Endothelial cell of umbilical vein (primary cell): ENCODE results near the gene C22orf42. TPM values are rescaled to one million over a fixed set of nuclear protein-coding genes. Genes with fewer than 3 reads are reported as not detected.
"Not testable (repeated sequence)": the region's sequence is repeated elsewhere in the genome, so short reads cannot be mapped to it uniquely, and the experiment has no call there.

Experiments
- BruUV-seq: library from RNA; stranded (reverse); fragments of 400-500 nt; replicated peaks from 2 replicates; lab custom pipeline; 2021; lab: Mats Ljungman, UMichigan
- CTCF ChIA-PET: fragments of 300-600, 350-600 bp; sonication (Branson Sonifier 250); formaldehyde crosslinking; loops from one replicate; lab custom pipeline; 2021; ENCODE audit warnings: antibody characterized with exemption, inconsistent platforms; lab: Charles Lee
- POLR2A ChIA-PET: fragments of 300-600, 350-600 bp; sonication (Branson Sonifier 250); formaldehyde crosslinking; loops from one replicate; lab custom pipeline; 2021; ENCODE audit warnings: antibody characterized with exemption, inconsistent platforms; lab: Charles Lee
- DNase-seq: peaks from one replicate; pipeline ENCODE4 v3.0.0-alpha.2; 2011; ENCODE audit warnings: low read depth, low spot score
- FAIRE-seq: peaks from 2 replicates; lab custom pipeline; 2011; peaks lifted over from hg19 to GRCh38; lab: Jason Lieb, UNC
- H2AFZ ChIP-seq: 2 replicates; pipeline ENCODE4 v1.6.0; 2012; ENCODE audit warnings: low read depth, low read length, control low read depth, inconsistent platforms
- H3K27ac ChIP-seq: 2 replicates; pipeline ENCODE4 v1.5.1; 2011; ENCODE audit warnings: low read depth, mild to moderate bottlenecking, control low read depth, low read length, moderate library complexity; ENCODE audit not compliant: insufficient read depth
- H3K27me3 ChIP-seq, 2 experiments: 2 replicates each; pipeline versions ENCODE4 v1.6.0 to v1.6.1; 2011; ENCODE audit warnings: low read length in 2 of 2, mixed read lengths in 1 of 2; ENCODE audit not compliant: control insufficient read depth in 2 of 2, insufficient read depth in 2 of 2
- H3K36me3 ChIP-seq, 2 experiments: 2 replicates in 1 of 2; 3 replicates in 1 of 2; pipeline ENCODE4 v1.5.1; 2011; ENCODE audit warnings: low read length in 2 of 2, mild to moderate bottlenecking in 1 of 2, moderate library complexity in 1 of 2; ENCODE audit not compliant: control insufficient read depth in 2 of 2, insufficient read depth in 2 of 2; ENCODE audit errors: extremely low read depth in 1 of 2
- H3K4me1 ChIP-seq: 3 replicates; pipeline ENCODE4 v1.5.1; 2011; ENCODE audit warnings: mild to moderate bottlenecking, low read length; ENCODE audit not compliant: control insufficient read depth, insufficient read depth; ENCODE audit errors: extremely low read depth
- H3K4me2 ChIP-seq: 2 replicates; pipeline ENCODE4 v1.6.1; 2011; ENCODE audit warnings: low read length, control low read depth, mixed read lengths; ENCODE audit not compliant: insufficient read depth
- H3K4me3 ChIP-seq, 3 experiments: fragments of 200-600 bp in 1 of 3; sonication (generic), shearing (Covaris generic) in 1 of 3; replicated peaks in 1 of 3; 2 replicates each; pipeline ENCODE4 v1.5.1; 2011 to 2016; ENCODE audit warnings: control low read depth in 3 of 3, low read length in 3 of 3, mild to moderate bottlenecking in 2 of 3, inconsistent platforms in 1 of 3, low read depth in 1 of 3, moderate library complexity in 1 of 3; ENCODE audit not compliant: insufficient read depth in 1 of 3
- H3K79me2 ChIP-seq: 2 replicates; pipeline ENCODE4 v1.6.0; 2012; ENCODE audit warnings: low read length, inconsistent platforms; ENCODE audit not compliant: control insufficient read depth, insufficient read depth
- H3K9ac ChIP-seq: replicated peaks from 2 replicates; pipeline ENCODE3; 2011; ENCODE audit warnings: low read length, control low read depth; ENCODE audit not compliant: insufficient read depth; ENCODE audit errors: extremely low read depth
- H3K9me1 ChIP-seq: replicated peaks from 3 replicates; pipeline ENCODE4 v1.6.0; 2011; ENCODE audit warnings: mild to moderate bottlenecking, low read length; ENCODE audit not compliant: control insufficient read depth, insufficient read depth; ENCODE audit errors: extremely low read depth
- H3K9me3 ChIP-seq: replicated peaks from 2 replicates; pipeline ENCODE4 v1.5.1; 2012; ENCODE audit warnings: low read length, inconsistent platforms; ENCODE audit not compliant: control insufficient read depth, insufficient read depth
- H4K20me1 ChIP-seq: replicated peaks from 2 replicates; pipeline ENCODE3; 2011; ENCODE audit warnings: mild to moderate bottlenecking, low read length; ENCODE audit not compliant: control insufficient read depth, insufficient read depth; ENCODE audit errors: extremely low read depth
- CTCF ChIP-seq, 2 donors: IDR thresholded peaks; 1 replicate in 1 of 2; 2 replicates in 1 of 2; pipeline ENCODE4 v1.5.1; 2011; ENCODE audit warnings: low read length in 2 of 2, mild to moderate bottlenecking in 2 of 2, moderate library complexity in 2 of 2, control low read depth in 1 of 2, inconsistent platforms in 1 of 2, low read depth in 1 of 2; ENCODE audit not compliant: insufficient read depth in 1 of 2; ENCODE audit errors: extremely low read depth in 1 of 2
- EZH2 ChIP-seq: IDR thresholded peaks from 2 replicates; pipeline ENCODE4 v1.6.1; 2012; ENCODE audit warnings: borderline replicate concordance, low read depth, mild to moderate bottlenecking, moderate library complexity, low read length, inconsistent platforms; ENCODE audit not compliant: severe bottlenecking
- FOS ChIP-seq: IDR thresholded peaks from 2 replicates; pipeline ENCODE4 v1.6.1; 2011; ENCODE audit warnings: mild to moderate bottlenecking, low read length, moderate library complexity, borderline replicate concordance; ENCODE audit not compliant: insufficient read depth
- GATA2 ChIP-seq: IDR thresholded peaks from 2 replicates; pipeline ENCODE4 v1.7.0; 2011; ENCODE audit warnings: low read depth, mild to moderate bottlenecking, moderate library complexity, mixed read lengths, low read length; ENCODE audit not compliant: insufficient read length, insufficient read depth
- JUN ChIP-seq: IDR thresholded peaks from 2 replicates; pipeline ENCODE4 v1.6.1; 2011; ENCODE audit warnings: borderline replicate concordance, low read depth; ENCODE audit not compliant: insufficient read length, insufficient read depth
- MAX ChIP-seq: IDR thresholded peaks from 2 replicates; pipeline ENCODE4 v1.6.1; 2011; ENCODE audit not compliant: insufficient read depth, insufficient read length
- MYC ChIP-seq: IDR thresholded peaks from one replicate; pipeline ENCODE4 v1.6.1; 2011; ENCODE audit warnings: mild to moderate bottlenecking, low read depth, low read length
- POLR2A ChIP-seq: IDR thresholded peaks from 2 replicates; pipeline ENCODE4 v1.6.1; 2012; ENCODE audit warnings: low read depth, mild to moderate bottlenecking, control low read depth, low read length
- POLR2AphosphoS5 ChIP-seq: IDR thresholded peaks from 2 replicates; pipeline ENCODE4 v1.6.1; 2012; ENCODE audit warnings: low read depth, mild to moderate bottlenecking, control low read depth, low read length, moderate library complexity; ENCODE audit not compliant: insufficient read depth
- dilution Hi-C: fragments of 300-500 bp; cut with MboI; formaldehyde crosslinking; loops from one replicate; pipeline ENCODE4 v1.15.0; 2019; ENCODE audit warnings: low sequenced_read_pairs; ENCODE audit not compliant: extremely low pct_ligation_motif_present
- intact Hi-C: fragments of 100-400 bp; cut with micrococcal nuclease; formaldehyde crosslinking; loops from one replicate; pipeline ENCODE4 v1.10.0; 2022
- polyA plus RNA-seq, 4 experiments: library from polyadenylated mRNA; depleted of rRNA in 3 of 4; stranded (reverse) in 3 of 4; unstranded in 1 of 4; fragments of >200 nt; gene quantifications; 2 replicates each; pipeline versions ENCODE4 v1.2.1 to v1.2.3, GENCODE V29; 2011 to 2012; ENCODE audit warnings: missing spikeins in 1 of 4
- total RNA-seq: library from RNA; stranded (reverse); gene quantifications from 2 replicates; pipeline ENCODE4 v1.2.3, GENCODE V29; 2021

The C22orf42 gene
- total and polyA plus RNA-seq, 2 donors (not counting 3 experiments of a cell fraction or from before 2014, with no cell fraction given) = not detected

GRCh38 chr22:32193346-32193745, 34.2 kb upstream of the C22orf42 start:
- dilution Hi-C loops, H3K9me1 ChIP-seq, H3K9ac ChIP-seq, CTCF ChIA-PET, intact Hi-C loops, POLR2A ChIA-PET, H3K4me1 ChIP-seq, H3K36me3 ChIP-seq, H3K9me3 ChIP-seq, H2AFZ ChIP-seq, H4K20me1 ChIP-seq, H3K79me2 ChIP-seq, H3K27ac ChIP-seq, BruUV-seq, H3K4me2 ChIP-seq, H3K27me3 ChIP-seq, FAIRE-seq, DNase-seq, H3K4me3 ChIP-seq: not testable (repeated sequence)

DNA sequence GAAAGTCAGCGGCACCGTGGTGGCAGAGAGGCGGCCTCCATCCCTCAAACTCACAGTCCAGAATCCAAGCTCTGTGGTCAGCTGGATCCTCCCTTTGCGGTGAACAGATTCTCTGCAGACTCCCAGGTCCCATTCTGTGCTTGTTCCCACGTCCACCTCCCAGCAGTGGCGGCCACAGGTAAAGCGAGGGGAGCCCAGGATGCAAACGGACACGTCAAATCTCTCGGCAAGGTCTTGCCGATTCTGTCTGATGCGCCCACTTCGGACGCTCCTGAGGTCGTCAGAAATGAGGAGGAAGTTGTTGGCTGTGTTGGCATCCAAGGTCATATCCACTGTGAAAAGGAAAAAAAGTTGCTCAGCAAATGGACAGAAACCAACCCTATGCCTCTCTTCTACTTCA, 31.9 kb upstream of the C22orf42 start:
- H3K4me1 ChIP-seq, H4K20me1 ChIP-seq, H3K9me3 ChIP-seq, H3K9me1 ChIP-seq, H3K79me2 ChIP-seq, H3K4me3 ChIP-seq, CTCF ChIA-PET, FAIRE-seq, DNase-seq, H3K4me2 ChIP-seq, intact Hi-C loops, dilution Hi-C loops, H3K9ac ChIP-seq, H2AFZ ChIP-seq, H3K36me3 ChIP-seq, BruUV-seq, POLR2A ChIA-PET, H3K27ac ChIP-seq, H3K27me3 ChIP-seq: not testable (repeated sequence)

- no peak for DNase-seq
- TF ChIP-seq MAX (no peak), CTCF (IDR thresholded peaks at IDR 0.05; ENCODE audit: extremely low read depth in 1 of 2, insufficient read depth in 1 of 2, low read depth in 1 of 2, low read length in 2 of 2) (no peak), GATA2 (no peak), FOS (no peak), JUN (no peak), POLR2AphosphoS5 (no peak), MYC (no peak), EZH2 (no peak), POLR2A (no peak)
- FAIRE-seq = no peak
- H3K4me2 ChIP-seq = no peak overlapping the region
- BruUV-seq = no TSS peak
- POLR2A ChIA-PET = no interaction called here
- H3K9me1 ChIP-seq = no peaks in the 10 kb centered on the region
- CTCF ChIA-PET = no interaction called here
- H3K27ac ChIP-seq = no peak overlapping the region
- intact Hi-C loops = no loop called here
- H3K4me3 ChIP-seq = no peak overlapping the region
- dilution Hi-C loops = no loop called here
- H3K9me3 ChIP-seq = no peaks in the 10 kb centered on the region
- H3K36me3 ChIP-seq = no peaks in the 10 kb centered on the region
- H4K20me1 ChIP-seq = no peaks in the 10 kb centered on the region
- peaks cover 2 to 3% of the 10 kb centered on the region in 2 experiments for H3K27me3 ChIP-seq
- H3K9ac ChIP-seq = no peak overlapping the region
- no peak overlapping the region for H2AFZ ChIP-seq
- H3K4me1 ChIP-seq = no peaks in the 10 kb centered on the region
- H3K79me2 ChIP-seq = no peaks in the 10 kb centered on the region
Measured at GRCh38 chr22:32185821-32186220, 26.7 kb upstream of the C22orf42 start.
